HG02763 (cell line): ENCODE results near the gene ARHGAP27.
"Not testable (repeated sequence)": the region's sequence is repeated elsewhere in the genome, so short reads cannot be mapped to it uniquely, and the experiment has no call there.

ENCODE experiments used
- ATAC-seq: cut with Tn5 transposase; IDR thresholded peaks from one replicate; pipeline ENCODE4 v1.9.1; 2021; ENCODE audit warnings: mild to moderate bottlenecking, moderate library complexity; ENCODE audit not compliant: unreplicated experiment

The ARHGAP27 gene

DNA sequence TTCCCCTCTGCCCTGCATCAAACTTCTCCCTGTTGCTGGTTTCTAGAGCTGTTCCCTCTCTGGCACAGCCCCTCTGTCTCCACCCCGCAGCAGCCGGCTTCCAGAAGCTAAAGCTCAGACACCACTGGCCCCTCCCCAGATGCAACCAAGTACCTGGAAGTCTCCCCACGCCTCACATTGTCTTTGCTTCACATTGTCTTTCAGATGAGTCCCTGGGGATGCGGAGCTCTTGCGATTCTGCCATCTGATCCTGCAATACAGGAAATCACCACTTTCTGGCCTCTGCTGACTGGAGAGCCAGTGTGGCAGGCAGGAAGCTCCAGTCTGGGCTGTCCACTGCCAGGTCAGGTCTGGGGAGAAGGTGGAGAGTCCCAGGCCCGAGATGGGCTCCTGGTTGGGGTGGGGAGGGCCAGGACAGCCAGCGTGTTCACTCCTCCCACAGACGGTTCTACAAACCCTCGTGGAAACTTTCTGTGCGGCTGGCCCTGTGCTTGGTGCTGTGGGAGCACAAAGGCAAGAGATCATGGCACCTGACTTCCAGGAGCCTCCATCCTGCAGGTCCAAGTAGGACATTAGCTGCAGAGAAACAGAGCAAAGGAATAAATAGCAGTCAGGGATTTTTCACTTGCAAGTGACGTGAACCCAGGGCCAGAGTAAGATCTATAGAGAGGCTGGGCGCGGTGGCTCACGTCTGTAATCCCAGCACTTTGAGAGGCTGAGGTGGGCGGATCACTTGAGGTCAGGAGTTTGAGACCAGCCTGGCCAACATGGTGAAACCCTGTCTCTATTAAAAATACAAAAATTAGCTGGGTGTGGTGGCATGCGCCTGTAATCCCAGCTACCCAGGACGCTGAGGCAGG lies 67.9 kb downstream of the ARHGAP27 start:
- ATAC-seq: no peak

GRCh38 chr17:45363498-45363897 lies 69.2 kb downstream of the ARHGAP27 start:
- no peak for ATAC-seq

DNA sequence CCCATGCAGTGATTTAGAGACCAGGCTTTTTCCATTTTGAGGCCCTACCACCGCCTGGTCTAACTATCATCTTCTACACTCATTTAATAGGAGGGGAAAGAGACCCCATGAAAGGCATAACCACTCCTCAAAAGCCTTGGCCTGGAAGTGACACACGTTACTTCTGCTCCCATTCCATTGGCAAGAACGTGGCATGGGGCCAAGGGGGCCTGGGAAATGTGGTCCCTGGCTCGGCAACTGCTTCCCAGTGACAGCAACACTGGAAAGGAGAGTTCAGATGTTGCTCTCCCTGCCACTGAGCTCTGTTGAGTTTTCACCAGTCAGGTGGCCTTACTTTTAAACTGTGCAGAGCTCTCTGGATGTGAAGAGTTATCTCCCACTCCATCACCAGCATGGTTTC lies 70.7 kb downstream of the ARHGAP27 start:
- no peak for ATAC-seq

- no peak for ATAC-seq
Observed at GRCh38 chr17:45361451-45361850, 71.2 kb downstream of the ARHGAP27 start.

DNA sequence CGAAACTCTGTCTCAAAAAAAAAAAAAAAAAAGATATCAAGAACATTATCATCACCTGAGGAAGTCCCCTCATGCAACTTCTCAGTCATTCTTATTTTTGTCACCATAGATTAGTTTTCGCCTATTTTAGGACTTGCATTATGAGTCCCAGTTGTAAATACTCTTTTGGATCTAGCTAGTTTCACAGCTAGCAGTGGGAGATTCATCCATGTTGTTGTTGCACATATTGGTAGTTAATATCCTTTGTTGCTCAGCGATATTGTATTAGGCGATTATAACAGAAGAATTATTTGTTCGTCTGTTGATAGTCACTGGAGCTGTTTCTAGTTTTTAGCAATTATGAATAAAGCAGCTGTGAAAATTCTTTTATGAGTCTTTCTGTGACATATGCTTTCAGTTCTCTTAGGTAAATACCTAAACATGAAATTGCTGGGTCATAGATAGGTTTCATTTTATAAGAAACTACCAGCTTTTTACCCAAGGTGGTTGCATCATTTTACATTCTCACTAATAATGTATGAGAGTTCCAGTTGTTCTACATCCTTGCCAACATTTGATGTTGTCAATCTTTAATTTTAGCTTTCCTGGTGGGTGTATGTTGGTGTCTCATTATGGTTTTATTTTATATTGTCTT lies 75.2 kb downstream of the ARHGAP27 start:
- ATAC-seq: no peak

GRCh38 chr17:45355087-45355486 lies 77.6 kb downstream of the ARHGAP27 start:
- ATAC-seq: no peak

GRCh38 chr17:45353043-45353442 lies 79.6 kb downstream of the ARHGAP27 start:
- ATAC-seq: no peak

- no peak for ATAC-seq
Observed at GRCh38 chr17:45351831-45352230, 80.8 kb downstream of the ARHGAP27 start.

GRCh38 chr17:45347444-45347843 lies 85.2 kb downstream of the ARHGAP27 start:
- no peak for ATAC-seq

GRCh38 chr17:45346216-45347015 lies 86.3 kb downstream of the ARHGAP27 start:
- ATAC-seq: no peak

GRCh38 chr17:45345554-45346215 lies 87.0 kb downstream of the ARHGAP27 start:
- ATAC-seq: no peak

DNA sequence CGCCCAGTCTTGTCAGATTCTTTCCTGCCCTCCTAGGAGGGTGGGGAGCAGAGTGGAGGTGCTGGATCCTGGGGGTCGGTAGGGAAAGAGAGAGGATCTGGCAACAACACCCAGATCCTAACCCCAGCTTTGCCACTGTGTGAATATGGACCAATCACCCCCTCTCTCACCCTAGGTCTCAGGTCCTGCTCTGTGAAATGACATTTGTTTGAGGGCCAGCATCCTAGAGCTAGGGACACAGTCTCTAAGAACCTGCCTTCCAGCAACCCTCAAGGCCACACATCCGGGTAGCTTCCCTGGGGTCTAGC lies 87.5 kb downstream of the ARHGAP27 start:
- ATAC-seq: no peak

DNA sequence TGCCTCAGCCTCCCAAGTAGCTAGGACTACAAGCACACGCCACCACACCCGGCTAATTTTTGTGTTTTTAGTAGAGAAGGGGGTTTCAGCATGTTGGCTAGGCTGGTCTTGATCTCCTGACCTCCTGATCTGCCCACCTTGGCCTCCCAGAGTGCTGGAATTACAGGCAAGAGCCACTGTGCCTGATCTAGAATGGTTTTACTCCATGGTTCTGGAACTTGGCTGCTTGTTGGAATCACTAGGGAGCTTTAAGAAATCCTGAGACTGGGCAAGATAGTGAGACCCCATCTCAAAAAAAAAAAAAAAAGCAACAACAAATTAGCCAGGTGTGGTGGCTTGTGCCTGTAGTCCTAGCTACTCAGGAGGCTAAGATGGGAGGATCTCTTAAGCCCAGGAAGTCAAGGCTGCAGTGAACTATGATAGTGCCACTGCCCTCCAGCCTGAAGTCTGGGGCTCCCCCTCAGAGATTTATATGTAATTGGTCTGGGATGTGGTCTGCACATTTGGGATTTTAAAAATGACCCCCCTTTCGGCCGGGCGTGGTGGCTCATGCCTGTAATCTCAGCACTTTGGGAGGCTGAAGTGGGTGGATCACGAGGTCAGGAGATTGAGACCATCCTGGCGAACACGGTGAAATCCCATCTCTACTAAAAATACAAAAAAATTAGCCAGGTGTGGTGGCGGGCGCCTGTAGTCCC lies 88.6 kb downstream of the ARHGAP27 start:
- ATAC-seq: not testable (repeated sequence)
